Chondrocyte (in vitro differentiated cells): Measurements from ENCODE around the gene CHRNB2. TPM values are rescaled to one million over a fixed set of nuclear protein-coding genes. Genes with fewer than 3 reads are reported as not detected.
A peak's percentile ranks its signal among the peaks of the same experiment; 100 is the strongest.

Source experiments
- DNase-seq: peaks from one replicate; pipeline ENCODE4 v3.0.0; 2021; ENCODE audit warnings: mixed read lengths, low spot score
- H3K27ac Mint-ChIP-seq: one replicate; pipeline ENCODE4 v1.8.0; 2021; ENCODE audit warnings: mild to moderate bottlenecking, moderate library complexity, mixed read lengths; ENCODE audit not compliant: unreplicated experiment
- H3K27me3 Mint-ChIP-seq: 2 replicates; pipeline ENCODE4 v1.8.0; 2021; ENCODE audit warnings: low read depth, mixed read lengths
- H3K36me3 Mint-ChIP-seq: 2 replicates; pipeline ENCODE4 v1.8.0; 2021; ENCODE audit warnings: low read depth, mixed read lengths
- H3K4me1 Mint-ChIP-seq: 2 replicates; pipeline ENCODE4 v1.8.0; 2021; ENCODE audit warnings: low read depth, mild to moderate bottlenecking, mixed read lengths
- H3K4me3 Mint-ChIP-seq: one replicate; pipeline ENCODE4 v1.8.0; 2021; ENCODE audit warnings: mild to moderate bottlenecking, moderate library complexity, mixed read lengths; ENCODE audit not compliant: unreplicated experiment
- H3K9me3 Mint-ChIP-seq: 2 replicates; pipeline ENCODE4 v1.8.0; 2021; ENCODE audit warnings: low read depth, mixed read lengths
- CTCF ChIP-seq: fragments of 200-600 bp; sonication (generic); IDR thresholded peaks from 2 replicates; pipeline ENCODE4 v1.5.0; 2021; ENCODE audit warnings: antibody characterized with exemption, mild to moderate bottlenecking, moderate library complexity
- total RNA-seq: library from RNA; stranded (reverse); gene quantifications from 3 replicates; pipeline ENCODE4 v1.2.1, GENCODE V29; 2021

The CHRNB2 gene
- total RNA-seq, 1 donor from 2014 or later, result not detected

GRCh38 chr1:154553056-154554030 is 14.2 kb upstream of the CHRNB2 start:
- Mint-ChIP-seq H3K27me3 (no peaks in the 10 kb centered on the region), H3K4me3 (no peak overlapping the region), H3K9me3 (no peaks in the 10 kb centered on the region), H3K36me3 (peaks cover 46% of the 10 kb centered on the region), H3K4me1 (peaks cover 43% of the 10 kb centered on the region), H3K27ac (no peak overlapping the region)
- TF ChIP-seq CTCF, result no peak
- DNase-seq, result no peak

GRCh38 chr1:154556422-154556821 is 11.2 kb upstream of the CHRNB2 start:
- peaks cover 27% of the 10 kb centered on the region for H3K36me3 Mint-ChIP-seq
- H3K9me3 Mint-ChIP-seq, result no peaks in the 10 kb centered on the region
- peaks cover 45% of the 10 kb centered on the region for H3K4me1 Mint-ChIP-seq
- H3K27me3 Mint-ChIP-seq, result no peaks in the 10 kb centered on the region
- H3K27ac Mint-ChIP-seq, result peak overlapping the region; percentile 82
- peak overlapping the region; percentile 85 for H3K4me3 Mint-ChIP-seq
- TF ChIP-seq CTCF, result no peak
- DNase-seq, result no peak

GRCh38 chr1:154557248-154557938 is 10.2 kb upstream of the CHRNB2 start:
- Mint-ChIP-seq H3K4me1 (peaks cover 45% of the 10 kb centered on the region), H3K9me3 (no peaks in the 10 kb centered on the region)

GRCh38 chr1:154557939-154558719 is 9.4 kb upstream of the CHRNB2 start, which contains the start of gene UBE2Q1:
Gene UBE2Q1 (minus strand): TSS chr1:154558662. CDS start chr1:154558553, 109 bp downstream.
- H3K27me3 Mint-ChIP-seq, result no peaks in the 10 kb centered on the region
- H3K36me3 Mint-ChIP-seq, result peaks cover 18% of the 10 kb centered on the region
- no peaks in the 10 kb centered on the region for H3K9me3 Mint-ChIP-seq
- H3K4me1 Mint-ChIP-seq, result peaks cover 44% of the 10 kb centered on the region
- TF ChIP-seq CTCF, result no peak
- no peak for DNase-seq
- H3K4me3 Mint-ChIP-seq, result peak within 1 kb of the TSS; percentile 90
- peak within 1 kb of the TSS; percentile 98 for H3K27ac Mint-ChIP-seq

More at GRCh38 chr1:154557248-154557938, 10.2 kb upstream of the CHRNB2 start:
- Mint-ChIP-seq H3K27ac (peak overlapping the region; percentile 82), H3K4me3 (peak overlapping the region; percentile 85), H3K36me3 (peaks cover 21% of the 10 kb centered on the region), H3K27me3 (no peaks in the 10 kb centered on the region)
- no peak for DNase-seq
- TF ChIP-seq CTCF, result no peak
